ENCODE data around the gene LYRM1. TPM values are rescaled to one million over a fixed set of nuclear protein-coding genes. Genes with fewer than 3 reads are reported as not detected.

LYRM1 gene
- total RNA-seq, 1 donor from 2014 or later, result 23.2 TPM

DNA sequence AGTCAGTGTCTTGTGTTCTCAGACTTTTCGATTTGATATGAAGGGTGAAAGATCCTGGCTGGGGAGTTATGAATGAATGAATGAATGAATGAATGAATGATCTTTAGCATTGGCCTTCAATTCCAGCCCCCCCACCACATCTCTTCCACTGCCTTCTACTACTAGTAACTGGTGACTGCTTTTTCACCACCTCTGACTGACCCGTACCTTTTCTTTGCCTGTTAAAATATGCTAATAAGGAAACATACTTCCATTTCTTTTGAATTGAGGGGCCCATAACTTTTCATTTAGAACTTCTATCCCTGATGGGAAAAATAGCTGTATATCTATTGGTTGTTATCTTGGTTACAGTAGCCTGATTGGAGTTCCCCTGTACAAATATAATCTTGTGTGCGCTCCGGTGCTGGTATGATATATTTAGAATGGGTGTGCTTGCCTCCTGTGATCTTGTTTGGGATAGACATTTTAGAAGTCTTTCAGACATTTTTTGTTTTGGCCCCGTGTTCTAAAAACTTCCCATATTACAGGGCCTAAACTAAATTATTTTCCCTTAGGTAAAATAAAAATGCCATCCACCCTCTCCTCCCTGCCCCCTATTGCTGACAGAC lies 3.4 kb downstream of the LYRM1 start:
- no peaks in the 10 kb centered on the region for H3K36me3 Mint-ChIP-seq (ENCODE audit: unreplicated experiment)
- peaks cover 13% of the 10 kb centered on the region for H3K9me3 Mint-ChIP-seq (ENCODE audit: unreplicated experiment)
- no peak overlapping the region for H3K4me3 Mint-ChIP-seq (ENCODE audit: unreplicated experiment)
- H3K4me1 Mint-ChIP-seq (ENCODE audit: low read depth, unreplicated experiment), result peaks cover 5% of the 10 kb centered on the region
- TF ChIP-seq, protein P1, sequence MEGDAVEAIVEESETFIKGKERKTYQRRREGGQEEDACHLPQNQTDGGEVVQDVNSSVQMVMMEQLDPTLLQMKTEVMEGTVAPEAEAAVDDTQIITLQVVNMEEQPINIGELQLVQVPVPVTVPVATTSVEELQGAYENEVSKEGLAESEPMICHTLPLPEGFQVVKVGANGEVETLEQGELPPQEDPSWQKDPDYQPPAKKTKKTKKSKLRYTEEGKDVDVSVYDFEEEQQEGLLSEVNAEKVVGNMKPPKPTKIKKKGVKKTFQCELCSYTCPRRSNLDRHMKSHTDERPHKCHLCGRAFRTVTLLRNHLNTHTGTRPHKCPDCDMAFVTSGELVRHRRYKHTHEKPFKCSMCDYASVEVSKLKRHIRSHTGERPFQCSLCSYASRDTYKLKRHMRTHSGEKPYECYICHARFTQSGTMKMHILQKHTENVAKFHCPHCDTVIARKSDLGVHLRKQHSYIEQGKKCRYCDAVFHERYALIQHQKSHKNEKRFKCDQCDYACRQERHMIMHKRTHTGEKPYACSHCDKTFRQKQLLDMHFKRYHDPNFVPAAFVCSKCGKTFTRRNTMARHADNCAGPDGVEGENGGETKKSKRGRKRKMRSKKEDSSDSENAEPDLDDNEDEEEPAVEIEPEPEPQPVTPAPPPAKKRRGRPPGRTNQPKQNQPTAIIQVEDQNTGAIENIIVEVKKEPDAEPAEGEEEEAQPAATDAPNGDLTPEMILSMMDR (IDR thresholded peaks at IDR 0.05; ENCODE audit: partially characterized antibody, unreplicated experiment), result no peak
- no peak overlapping the region for H3K27ac Mint-ChIP-seq (ENCODE audit: unreplicated experiment)
- peaks cover 2% of the 10 kb centered on the region for H3K27me3 Mint-ChIP-seq (ENCODE audit: unreplicated experiment)
- no peak for DNase-seq

DNA sequence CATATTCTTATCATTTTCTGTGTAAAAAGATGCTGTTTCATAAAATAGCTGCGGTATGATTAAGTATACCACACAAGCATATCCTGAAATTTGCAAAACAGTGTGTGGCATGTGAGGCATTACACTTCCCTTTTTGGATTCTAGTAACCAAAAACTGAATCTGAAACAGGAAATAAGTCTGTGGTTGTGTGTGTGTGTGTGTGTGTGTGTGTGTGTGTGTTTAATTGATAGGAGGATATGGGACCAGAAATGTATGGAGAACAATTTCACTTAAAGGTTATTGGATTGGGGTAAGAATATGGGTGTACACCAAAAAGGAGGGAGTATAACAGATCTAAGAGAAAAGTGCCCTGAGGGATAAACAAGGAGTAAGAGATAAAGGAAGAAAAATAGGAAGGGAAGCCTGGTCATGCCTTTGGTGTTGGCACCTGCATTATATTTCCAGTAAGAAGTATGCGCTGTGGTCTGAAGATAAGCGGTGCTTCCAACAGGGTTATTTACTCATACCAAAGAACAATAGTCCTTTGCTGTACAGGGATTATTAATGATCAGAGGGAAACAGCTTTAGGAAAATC lies 4.0 kb downstream of the LYRM1 start:
- Mint-ChIP-seq H3K4me3 (ENCODE audit: unreplicated experiment) (no peak overlapping the region), H3K27ac (ENCODE audit: unreplicated experiment) (no peak overlapping the region), H3K4me1 (ENCODE audit: low read depth, unreplicated experiment) (peaks cover 5% of the 10 kb centered on the region), H3K36me3 (ENCODE audit: unreplicated experiment) (no peaks in the 10 kb centered on the region), H3K27me3 (ENCODE audit: unreplicated experiment) (peaks cover 2% of the 10 kb centered on the region), H3K9me3 (ENCODE audit: unreplicated experiment) (peaks cover 12% of the 10 kb centered on the region)
- DNase-seq, result no peak
- TF ChIP-seq, protein P1 (IDR thresholded peaks at IDR 0.05; ENCODE audit: partially characterized antibody, unreplicated experiment), result no peak

DNA sequence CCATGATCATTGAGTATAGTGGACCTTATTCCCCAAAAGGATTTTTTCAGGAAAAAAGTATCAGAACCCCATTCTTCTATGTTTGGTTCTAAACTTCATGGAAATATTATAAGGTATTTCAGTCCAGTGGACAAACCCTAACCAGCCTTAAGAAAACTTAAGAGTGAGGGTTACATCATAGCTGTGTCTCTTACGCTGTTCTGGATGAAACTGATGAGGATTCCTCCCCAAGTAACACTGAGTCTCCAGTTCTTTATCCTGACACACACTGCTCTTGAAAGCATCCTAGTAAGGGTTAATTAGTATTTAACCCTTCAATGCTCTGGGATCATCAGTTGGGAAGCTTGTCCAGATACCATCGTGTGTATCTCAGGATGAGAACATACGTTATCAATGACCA lies 5.0 kb downstream of the LYRM1 start:
- TF ChIP-seq, protein P1 (IDR thresholded peaks at IDR 0.05; ENCODE audit: partially characterized antibody, unreplicated experiment), result no peak
- H3K4me3 Mint-ChIP-seq (ENCODE audit: unreplicated experiment), result no peak overlapping the region

DNA sequence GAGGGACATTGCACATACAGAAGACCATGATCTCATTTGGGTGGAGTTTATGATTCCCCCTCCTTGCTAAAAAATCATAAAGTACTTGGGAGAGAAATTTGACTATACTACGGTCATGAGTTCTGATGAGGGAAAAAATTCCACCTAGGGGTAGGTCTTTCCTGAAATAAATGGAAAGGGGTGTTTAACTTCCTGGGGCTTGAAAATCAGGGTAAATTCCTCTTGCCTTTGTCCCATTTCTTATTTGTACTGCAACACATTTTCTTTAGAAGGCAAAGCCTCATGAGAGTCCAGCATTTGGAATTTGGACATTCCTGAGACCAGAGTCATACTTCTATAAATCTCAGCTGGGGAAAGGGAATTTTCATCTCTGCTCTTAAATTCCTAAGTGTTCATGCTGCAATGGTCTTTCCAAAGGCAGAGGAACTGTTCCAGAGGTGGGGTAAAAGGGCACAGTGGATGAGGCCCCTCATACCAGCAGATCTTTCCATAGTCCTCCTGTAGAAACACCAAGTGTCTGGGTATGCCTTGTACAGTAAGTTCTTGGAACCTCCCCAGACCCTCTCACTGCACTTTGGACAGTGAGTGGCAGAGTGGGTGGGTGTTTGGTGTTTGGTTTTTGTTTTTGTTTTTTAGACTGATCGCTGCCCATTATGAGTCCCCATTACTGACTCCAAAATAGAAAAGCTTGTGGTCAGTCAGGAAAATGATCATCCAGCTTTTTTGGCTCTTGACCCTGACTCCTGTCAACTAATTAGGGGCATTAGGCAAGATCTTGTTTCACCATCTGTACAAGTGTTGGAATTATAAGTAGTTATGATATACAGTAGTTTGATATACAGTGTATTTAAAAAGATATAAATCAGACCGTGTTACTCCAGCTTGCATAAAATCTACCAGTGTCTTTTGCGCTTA lies 6.0 kb downstream of the LYRM1 start:
- Mint-ChIP-seq H3K27me3 (ENCODE audit: unreplicated experiment) (no peaks in the 10 kb centered on the region), H3K36me3 (ENCODE audit: unreplicated experiment) (no peaks in the 10 kb centered on the region), H3K4me3 (ENCODE audit: unreplicated experiment) (no peak overlapping the region), H3K27ac (ENCODE audit: unreplicated experiment) (no peak overlapping the region), H3K9me3 (ENCODE audit: unreplicated experiment) (peaks cover 4% of the 10 kb centered on the region), H3K4me1 (ENCODE audit: low read depth, unreplicated experiment) (peaks cover 5% of the 10 kb centered on the region)
- TF ChIP-seq, protein P1 (IDR thresholded peaks at IDR 0.05; ENCODE audit: partially characterized antibody, unreplicated experiment), result no peak
- DNase-seq, result no peak

More for the DNA sequence above, 5.0 kb downstream of the LYRM1 start:
- DNase-seq, result no peak
- Mint-ChIP-seq H3K27me3 (ENCODE audit: unreplicated experiment) (no peaks in the 10 kb centered on the region), H3K4me1 (ENCODE audit: low read depth, unreplicated experiment) (peaks cover 5% of the 10 kb centered on the region), H3K27ac (ENCODE audit: unreplicated experiment) (no peak overlapping the region), H3K9me3 (ENCODE audit: unreplicated experiment) (peaks cover 10% of the 10 kb centered on the region), H3K36me3 (ENCODE audit: unreplicated experiment) (no peaks in the 10 kb centered on the region)

All from glutamatergic neuron (in vitro differentiated cells).